ENCODE results near the gene SAG.
"Not testable (repeated sequence)": the region's sequence is repeated elsewhere in the genome, so short reads cannot be mapped to it uniquely, and the experiment has no call there.

SAG gene

DNA sequence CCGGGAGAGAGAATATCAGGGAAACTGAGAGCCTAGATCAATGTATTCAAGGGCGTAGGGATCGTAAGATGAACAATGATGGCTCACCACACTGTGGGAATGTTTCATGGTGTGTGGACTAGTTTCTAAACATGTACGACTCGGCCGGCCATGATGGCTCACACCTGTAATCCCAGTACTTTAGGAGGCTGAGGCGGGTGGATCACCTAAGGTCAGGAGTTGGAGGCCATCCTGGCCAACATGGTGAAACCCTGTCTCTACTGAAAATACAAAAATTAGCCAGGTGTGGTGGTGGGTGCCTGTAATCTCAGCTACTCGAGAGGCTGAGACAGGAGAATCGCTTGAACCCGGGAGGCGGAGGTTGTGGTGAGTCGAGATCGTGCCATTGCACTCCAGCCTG is 28.5 kb downstream of the SAG start:
- DNase-seq = not testable (repeated sequence)

DNA sequence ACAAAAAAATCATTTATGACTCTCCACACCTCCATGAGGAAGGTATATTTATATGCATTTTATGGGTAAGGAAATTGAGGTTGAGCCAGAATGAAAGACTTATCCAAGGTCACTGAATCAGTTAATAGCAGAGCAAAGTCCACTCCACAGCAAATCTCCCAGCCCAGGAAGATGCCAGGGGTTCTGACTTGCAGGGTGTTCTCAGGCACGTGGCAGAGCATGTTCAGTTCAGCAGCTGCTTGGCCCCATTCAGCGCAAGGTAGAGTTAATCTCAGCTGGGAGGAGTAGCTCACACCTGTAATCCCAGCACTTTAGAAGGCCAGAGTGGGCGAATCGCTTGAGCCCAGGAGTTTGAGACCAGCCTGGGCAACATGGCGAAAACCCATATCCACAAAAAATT is 28.9 kb downstream of the SAG start:
- DNase-seq = no peak

DNA sequence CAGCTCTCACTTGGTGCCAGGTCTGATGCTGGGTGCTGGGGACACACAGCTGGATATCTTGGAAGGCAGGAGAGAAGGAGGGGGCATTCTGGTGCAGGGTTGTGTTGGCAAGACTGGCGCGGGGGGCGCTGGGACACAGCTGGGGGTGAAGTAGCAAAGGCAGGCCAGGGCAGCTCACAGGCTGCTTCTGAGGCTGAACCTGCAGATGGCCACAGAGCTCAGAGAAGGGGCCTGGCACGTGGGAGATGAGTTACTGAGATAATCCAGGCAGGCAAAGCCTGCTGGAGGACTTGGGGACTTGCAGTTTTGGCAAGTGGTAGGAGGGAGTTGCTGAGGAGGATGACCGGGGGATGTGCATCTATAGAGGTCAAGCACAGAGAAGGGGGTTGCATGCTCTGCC is 30.4 kb downstream of the SAG start:
- no peak for DNase-seq

DNA sequence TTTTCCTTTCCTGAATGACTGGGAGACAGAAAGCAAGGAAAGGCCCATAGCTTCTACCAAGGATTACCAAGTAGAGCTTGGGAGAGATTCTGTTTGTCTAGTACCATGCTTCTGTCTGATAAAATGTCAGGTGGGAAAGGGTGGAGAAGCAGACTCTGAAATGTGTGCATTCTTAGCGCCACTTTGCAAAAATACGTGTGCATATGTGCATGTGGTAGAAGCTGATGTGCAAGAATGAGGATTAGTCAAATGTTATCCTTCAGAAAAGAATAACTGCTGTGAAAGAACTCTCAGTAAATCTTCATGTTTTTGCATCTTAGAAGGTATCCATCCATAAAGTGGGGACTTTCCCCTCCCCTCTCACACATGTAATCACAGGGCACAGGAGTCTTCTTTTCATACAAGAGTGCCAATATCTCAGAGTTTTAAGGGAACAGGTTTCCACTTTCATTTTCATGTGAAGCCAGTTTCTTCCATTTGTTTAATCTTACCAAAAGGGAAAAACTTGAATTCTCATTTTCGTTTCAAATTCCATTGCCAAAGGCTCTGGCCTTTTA is 31.3 kb downstream of the SAG start:
- no peak for DNase-seq

DNA sequence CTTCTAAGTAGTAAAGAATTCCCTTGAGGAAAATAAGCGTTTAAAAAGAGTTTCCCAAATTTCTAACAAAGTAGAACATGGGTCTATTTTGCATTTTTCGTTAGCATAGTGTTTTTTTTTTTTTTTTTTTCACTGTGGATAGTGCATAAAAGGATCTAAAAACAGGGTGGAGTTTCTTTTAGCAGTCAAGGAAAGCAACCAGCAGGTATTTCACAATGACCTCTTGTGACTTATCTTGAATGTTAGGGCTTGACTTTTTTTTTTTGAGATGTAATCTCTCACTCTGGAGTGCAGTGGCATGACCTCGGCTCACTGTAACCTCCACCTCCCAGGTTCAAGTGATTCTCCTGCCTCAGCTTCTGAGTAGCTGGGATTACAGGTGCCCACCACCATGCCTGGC is 31.8 kb downstream of the SAG start:
- DNase-seq = no peak

DNA sequence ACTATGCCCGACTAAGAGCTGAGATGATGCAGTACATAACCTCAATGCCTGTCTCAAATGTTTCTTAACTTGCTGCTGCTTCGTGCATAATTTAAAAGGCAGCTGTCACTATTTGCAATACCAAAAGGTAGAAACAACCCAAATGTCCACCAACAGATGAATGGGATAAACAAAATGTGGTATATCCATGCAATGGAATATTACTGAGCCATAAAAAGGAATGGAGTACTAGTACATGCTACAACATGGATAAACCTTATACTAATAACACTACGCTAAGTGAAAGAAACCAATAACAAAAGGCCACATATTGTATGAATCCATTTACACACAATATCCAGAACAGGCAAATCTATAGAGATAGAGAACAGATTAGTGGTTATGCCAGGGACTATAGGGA is 33.7 kb downstream of the SAG start:
- no peak for DNase-seq

DNA sequence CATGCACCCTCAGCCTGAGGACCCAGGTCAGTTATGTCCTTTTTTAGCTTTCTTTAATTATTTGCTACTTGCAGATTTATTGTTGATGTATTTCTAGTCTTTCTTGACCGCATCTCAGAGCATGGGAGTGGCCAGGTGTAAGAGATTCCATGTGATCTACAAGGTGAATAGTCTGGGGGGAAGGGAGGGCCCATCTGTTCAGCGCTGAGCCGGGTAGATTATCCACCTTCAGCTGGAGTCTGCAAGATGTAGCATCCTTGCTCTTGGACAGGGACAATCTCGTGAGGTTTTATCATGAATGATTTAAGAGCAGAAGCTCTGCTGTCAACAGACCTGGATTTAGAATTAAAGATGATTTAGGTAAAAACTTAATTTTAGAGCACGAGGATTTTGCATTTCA is 34.7 kb downstream of the SAG start:
- DNase-seq = no peak

DNA sequence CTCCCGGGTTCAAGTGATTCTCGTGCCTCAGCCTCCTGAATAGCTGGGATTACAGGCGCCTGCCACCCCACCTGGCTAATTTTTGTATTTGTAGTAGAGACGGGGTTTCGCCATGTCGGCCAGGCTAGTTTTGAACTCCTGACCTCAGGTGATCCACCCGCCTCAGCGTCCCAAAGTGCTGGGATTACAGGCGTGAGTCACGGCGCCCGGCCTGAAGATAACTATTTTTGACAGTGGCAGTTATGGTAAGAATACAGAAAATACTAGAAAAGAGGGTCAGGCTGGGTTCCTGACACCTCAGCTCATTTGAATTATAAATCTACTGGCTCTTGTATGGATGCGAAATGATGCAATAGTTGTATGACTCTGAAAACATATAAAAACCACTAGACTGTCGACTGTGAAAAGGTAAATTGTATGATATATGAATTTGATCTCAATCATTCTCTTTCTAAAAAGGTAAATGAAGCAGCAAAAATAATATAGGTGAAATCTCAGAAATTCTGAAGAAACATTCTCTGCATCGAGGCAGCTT is 35.6 kb downstream of the SAG start:
- DNase-seq = no peak

DNA sequence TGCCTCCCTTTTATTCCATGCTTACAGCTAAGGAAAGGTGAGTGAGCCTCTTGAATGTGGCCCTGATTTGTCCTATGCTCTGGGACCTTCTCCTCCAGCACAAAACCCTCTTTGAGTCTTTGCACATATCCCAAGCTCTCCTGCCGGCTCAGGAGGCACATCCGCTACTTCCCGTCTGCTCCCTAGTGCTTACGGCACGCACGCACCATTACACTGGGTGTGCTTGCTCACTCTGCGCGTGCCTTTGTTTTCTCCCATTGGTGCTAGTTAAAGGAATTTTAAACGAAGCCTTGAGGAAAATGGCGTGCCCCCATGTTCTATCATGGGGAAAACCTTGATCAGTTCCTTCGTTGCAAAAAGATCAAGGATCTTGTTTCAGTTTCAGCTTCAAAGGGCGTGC is 38.8 kb downstream of the SAG start:
- no peak for DNase-seq

DNA sequence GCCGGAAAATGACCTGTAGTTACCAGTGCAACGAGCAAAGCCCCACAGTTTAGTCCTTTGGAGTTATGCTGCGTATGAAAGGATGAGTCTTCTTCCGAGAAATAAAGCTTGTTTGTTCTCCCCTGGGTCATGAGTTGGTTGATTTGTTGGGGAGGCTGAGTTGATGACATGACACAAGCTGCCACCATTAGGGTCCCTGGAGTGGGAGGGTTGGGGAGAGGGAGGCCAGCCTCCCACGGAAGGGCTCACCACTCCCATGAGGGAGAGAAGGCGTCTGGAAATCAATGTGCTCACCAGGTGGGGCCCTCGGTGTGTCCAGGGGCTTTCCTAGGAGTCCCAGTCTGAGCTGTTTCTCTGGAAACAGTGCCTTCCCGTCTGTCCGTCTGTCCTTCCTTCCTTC is 39.3 kb downstream of the SAG start:
- no peak for DNase-seq

DNA sequence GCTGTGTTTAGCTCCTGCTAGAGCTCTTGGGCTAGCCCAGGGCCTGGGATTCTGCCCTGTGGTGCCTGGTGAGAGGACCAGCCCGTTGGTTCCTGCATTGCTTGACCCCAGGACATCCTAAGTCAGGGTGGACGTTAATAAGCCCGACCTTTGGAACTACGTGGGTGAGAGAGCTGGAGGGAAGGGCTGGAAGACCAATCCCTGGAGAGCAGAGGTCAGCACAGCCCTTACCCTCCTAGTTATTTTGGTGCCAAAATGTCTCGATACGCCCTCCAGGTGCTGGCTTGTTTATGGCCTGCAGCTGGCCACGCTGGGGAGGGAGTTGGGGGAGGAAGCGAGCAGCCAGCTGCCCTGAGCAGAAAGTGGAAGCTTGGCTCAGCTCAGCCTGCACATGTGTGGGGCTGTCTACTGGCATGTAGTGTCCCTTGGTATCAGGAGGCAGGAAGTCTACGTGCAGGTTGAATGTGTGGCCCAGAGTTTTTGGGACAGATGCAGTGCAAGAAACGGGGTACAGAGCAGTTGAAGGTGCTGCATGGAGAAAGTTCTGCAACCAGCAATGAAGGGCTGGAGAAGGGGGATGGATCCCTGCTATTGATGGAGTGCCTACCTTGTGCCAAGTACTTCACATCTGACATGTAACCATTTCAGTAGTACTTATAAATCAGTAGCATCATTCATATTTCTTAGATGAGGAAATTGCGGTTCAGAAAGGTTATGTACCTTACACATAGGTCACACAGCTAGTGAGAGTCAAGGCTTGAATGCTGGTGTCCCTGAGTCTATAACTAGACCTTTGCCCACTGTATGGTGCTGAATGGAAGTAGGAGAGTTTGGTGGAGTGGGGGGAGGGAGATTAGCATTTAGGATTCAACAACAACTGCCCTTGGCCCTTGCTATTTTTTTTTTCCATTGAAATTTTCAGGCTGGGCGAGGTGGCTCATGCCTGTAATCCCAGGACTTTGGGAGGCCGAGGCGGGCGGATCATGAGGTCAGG is 41.7 kb downstream of the SAG start:
- DNase-seq = no peak

DNA sequence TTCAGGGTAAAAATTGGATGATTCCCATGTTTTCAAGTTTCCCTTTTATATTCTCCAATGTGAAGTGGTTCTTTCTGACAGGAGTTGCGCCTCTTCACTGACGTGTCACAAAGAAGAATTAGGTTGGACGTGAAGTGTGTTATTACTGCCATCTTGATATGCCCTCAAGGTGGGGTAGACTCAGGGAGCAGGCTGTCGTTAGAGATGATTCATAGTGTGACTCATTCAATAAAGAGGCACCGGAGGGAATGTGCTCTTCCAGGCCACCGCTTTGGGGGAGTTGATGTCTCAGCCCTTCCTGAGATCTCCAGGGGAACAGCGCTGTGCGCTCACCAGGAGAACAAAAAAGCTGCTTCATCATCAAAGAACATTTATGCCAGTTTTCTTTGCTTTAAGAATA is 43.1 kb downstream of the SAG start:
- DNase-seq = peak; percentile 19

DNA sequence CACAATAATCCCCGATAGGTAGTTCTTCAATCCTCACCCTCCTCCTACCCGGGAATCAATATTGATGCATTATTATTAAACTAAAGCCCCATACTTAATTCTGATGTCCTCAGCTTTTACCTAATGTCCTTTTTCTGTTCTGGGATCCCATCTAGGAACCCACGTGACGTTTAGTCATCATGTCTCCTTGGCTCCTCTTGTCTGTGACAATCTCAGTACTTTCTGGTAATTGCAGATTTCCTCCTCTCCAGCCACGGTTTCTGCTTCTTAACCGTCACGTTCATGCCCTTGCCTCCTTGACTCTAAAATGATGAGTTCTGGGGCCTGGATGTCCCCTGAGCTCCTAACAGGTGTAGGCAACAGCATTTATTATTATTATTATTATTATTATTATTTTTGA is 43.8 kb downstream of the SAG start:
- no peak for DNase-seq

DNA sequence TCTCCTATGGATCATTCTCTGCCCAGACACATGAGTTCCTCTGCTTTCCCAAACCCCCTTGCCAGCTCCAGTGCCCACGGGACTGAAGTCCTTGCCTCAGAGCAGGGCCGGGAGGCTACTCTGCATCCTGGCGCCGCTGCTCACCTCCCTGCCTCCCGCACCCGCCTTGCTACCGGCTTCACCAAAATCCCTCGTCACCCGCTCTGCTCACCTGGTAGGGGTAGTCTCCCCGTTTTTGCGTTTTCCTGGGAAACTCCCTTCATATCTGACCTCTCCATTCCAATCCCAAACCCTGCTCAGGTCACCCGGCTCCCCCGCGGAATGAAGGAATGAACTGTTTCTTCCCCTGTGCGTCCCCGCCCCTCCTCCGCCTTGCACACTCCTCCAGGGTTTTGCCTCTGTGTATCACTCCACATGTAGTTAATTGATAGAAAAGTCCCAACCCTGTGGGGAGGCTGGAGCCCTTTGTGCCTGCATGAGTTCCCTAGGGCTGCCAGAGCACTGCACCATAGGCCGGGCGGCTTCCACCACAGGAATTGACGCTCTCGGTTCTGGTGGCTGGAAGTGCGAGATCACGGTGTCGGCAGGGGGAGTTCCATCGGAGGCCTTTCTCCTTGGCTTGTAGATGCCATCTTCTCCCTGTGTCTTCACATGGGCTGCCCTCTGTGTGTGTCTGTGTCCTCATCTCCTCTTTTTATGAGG is 44.7 kb downstream of the SAG start:
- no peak for DNase-seq

DNA sequence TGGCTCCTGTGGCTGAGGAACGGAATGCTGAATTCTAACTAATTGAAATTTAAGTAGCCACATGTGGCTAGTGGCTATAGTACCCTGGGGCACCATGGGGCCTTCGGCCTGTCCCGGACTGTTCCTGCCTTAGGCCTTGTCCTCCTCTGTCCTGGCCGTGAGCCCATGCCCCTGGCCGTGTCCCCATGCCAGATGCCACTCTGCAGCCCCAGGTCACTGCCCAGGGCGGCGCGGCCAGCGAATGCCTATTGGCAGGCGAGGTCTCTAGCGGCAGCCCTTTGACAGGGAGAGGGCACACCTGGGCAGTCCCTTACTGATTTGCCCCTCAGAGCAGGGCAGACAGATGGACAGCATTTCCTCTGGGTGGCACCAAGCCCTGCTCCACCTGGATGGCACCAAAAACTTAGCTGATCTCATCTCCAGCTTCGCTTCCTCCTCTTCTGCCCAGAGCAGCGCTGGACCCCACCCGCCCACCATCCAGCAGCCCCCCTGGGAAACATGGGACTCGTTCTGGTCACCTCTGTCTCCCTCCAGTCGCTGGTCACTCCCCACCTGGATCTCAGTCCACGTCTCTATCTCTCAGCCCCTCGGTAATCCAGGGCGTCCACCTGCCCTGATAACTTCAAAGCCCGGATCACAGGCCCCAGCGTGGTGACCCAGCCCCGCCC is 45.6 kb downstream of the SAG start:
- no peak for DNase-seq

DNA sequence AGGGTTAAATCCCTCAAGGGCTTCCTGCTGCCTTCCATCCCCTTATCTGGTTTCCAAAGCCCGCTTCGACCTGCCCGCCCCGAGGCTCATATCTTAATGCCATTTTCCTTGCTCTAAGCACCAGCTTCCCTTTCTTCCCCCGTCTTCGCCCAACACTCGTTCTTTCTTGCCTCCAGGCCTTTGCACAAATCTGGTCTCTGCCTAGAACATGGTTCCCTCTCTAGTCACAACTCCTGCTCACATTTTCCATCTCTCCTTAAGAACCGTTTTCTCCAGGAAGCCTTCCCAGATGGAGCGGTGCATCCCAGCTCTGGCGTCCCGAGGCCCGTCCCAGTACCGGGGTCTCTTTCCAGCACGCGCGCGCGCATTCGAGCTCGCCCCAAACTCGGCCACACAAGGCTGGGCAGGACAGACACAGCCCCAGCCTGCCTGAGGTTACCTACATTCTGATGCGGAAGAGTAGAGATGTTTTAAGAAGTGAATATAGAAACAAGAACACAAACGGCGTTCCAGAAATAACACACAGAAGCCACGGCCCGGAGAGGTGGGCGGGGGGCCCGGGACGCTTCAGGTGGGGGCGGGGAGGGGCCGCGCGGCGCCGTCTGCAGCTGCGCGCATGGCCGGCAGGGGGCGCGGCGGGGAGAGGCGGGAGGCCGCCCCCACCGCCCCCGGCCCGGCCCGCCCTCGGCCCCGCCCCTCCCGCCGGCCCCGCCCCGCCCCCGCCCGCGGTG is 46.3 kb downstream of the SAG start, which contains the start of gene DGKD:
TSS of gene DGKD (plus strand) at position 726 of the 731 bp plus-strand sequence. CDS start 25 bp downstream, outside the sequence.
- peak; percentile 83 for DNase-seq

DNA sequence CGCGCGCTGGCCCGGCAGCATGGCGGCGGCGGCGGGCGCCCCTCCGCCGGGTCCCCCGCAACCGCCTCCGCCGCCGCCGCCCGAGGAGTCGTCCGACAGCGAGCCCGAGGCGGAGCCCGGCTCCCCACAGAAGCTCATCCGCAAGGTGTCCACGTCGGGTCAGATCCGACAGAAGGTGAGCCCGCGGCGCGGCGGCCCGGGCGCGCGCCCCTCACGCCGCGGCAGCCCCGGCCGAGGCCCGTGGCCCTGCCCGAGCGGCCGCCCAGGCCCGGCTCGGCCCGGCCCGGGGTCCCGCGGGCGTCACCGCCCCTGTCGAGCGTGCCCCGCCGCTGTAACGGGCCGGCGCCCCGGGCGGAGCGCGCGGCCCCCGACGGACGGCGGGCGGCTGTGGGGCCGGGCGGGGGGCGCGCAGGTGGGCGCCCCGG is 46.9 kb downstream of the SAG start:
- DNase-seq = no peak

DNA sequence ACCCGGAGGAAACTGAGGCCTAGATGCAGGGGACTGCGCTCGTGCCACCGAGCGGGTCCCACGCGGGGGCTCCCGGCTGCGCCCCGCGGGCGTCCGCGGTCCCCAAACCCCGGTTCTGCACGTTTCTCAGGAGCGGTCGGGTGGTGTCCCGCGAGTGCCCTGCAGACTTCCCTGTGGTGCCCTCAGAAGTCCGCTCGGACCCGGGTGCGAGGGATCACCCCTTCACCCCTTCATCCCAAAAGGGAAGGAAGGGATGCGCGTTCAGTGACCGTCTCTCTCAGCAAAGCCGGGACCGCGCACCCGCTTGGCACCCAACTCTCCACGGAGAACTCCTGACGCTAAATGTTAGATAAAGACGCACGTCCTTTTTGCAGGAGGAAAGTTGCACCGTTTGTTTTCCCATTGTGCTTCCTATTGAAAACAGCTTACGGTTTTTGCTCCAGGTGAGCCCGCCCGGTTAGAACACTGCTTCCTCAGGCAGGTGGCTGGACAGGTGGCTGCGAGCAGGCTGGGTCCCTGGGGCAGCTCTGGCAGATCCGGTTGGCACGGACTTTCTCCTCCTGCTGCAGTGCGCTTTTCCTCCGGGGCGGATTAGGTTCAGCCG is 47.5 kb downstream of the SAG start:
- DNase-seq = peak; percentile 79

DNA sequence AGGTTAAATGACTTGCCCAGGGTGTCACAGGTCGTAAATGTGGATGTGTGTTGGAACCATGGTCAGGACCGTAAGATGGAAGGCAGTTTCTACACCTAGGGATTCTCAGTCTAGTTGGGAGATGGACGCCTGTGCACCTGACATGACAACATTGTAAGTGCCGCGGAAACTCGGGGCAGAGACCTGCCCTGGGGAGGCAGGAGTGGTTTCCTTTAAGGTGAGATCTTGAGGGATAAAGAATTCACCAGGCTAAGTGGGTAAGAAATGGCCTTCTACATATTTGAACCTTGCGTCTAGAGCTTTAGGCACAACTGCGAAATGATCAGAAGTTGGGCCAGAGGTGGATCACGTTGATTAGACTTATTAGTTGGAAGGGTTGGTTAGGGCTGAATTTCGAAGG is 48.3 kb downstream of the SAG start:
- no peak for DNase-seq

DNA sequence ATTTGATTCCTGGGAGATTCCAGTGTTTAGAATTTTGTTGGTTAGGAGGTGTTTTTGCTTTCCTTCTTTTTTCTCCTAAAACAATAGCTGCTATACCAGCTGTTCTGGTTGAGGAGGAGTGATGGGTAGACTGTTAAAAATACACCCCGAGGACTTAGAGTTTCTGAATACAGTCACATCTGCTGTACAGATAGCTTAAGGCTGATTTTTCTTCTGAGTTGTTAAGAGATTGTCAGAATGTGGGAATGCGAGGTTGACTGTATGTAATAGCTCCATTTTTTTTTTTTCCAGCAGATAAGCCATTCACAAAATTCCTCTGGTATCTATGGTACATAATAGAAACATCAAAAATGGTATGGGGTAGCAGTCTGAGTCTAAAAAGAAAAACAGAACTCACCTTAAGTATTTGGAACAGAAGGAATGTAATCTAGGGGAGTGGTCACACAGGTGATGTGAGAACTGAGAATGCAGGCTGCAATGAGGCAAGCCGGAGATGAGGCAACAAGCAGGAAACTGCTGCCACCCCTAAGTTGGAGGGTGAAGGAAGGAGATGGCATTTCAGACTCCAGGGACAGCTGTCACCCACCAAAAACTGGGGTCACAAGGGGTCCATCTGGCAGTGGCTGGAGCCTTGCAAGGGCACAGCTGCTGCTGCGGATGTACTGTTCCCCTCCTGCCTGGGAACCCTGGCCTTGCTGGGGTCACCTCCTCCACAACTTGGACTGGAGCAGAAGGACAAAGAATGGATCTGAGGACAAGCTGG is 49.1 kb downstream of the SAG start:
- no peak for DNase-seq

DNA sequence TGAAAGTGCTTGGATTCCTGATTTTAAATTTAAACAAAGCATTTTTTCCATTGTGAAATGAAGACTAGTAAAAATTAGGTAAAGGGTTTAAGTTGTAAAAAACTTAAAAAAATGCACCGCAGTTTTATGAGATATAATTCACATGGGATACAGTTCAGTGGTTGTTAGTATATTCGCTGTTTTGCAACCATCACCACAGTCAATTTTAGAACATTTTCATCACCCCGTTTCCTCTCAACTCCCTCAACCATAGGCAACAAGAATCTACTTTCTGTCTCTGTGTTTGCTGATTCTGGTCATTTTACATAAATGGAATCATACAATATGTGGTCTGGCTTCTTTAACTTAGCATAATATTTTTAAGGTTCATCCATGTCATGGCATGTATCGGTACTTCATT is 50.7 kb downstream of the SAG start:
- DNase-seq = no peak
